Stimulated activated CD8-positive, alpha-beta memory T cell treated with anti-CD3 and anti-CD28 coated beads, Interleukin-12 subunit alpha, Interleukin-12 subunit beta, amount 100 ng/mL, for 24 hours (primary cell): ENCODE measurements around the gene OPCML.

Experiments used
- DNase-seq: peaks from one replicate; pipeline ENCODE4 v3.0.0-alpha.2; 2020; ENCODE audit errors: extremely low read depth

The OPCML gene

DNA sequence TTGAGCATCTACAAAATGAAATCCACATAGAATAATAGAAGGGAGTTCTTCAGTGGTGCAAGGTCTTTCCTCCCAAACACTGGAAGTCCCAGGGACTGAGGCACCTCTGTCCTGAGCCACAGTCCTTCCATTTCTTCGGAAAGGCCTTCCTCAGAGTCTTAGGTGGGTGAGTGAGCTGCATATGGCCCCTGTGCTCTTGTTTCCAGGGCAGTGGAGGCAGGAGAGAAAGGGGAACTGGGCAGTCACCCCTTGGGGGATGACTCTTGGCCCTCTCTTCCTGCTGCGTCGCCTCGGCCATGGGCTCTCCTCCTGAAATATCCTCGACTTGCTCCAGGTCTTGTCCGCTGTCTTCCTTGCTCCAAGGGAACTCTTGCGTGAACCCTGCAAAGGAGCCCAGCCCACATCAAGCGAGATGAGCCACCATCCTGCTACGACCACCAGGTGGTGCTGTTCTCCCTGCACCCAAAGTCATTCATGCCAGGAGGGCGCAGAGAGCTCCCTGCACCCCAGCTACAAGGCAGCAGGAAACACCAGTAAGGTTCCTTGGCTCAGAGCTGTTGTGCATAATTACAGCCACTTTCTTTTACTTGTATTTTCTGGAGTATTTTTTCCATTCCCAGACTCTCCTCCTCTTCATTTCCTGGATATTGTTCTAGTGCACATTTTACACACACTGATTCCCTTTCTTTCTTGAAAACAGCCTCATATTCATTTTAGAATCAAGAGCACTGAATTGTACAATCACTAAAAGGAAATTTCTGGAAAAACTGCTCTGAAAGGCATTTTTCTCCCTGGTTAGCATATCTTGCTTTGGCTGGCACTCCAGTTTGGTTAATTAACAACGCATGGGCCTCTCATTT lies 397.8 kb downstream of the OPCML start:
- DNase-seq, result peak; percentile 3

DNA sequence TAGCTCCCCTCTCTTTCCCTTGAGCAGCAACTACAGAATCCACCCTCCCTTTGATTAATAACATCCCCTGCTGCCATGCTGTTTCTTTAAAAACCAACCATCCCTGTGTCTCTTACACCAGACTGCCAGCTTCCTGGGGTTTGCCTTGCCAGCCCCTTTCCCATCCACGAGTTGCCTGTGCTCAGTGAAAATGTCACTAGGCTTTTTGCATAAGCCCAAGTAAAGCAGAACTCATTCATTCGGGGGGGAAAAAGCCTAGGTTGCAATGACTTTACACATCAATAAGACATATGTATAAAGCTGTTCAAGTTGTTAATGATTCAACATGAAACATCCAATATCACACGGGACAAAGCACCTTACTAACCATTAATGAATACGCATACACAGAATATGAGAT lies 398.7 kb downstream of the OPCML start:
- no peak for DNase-seq

DNA sequence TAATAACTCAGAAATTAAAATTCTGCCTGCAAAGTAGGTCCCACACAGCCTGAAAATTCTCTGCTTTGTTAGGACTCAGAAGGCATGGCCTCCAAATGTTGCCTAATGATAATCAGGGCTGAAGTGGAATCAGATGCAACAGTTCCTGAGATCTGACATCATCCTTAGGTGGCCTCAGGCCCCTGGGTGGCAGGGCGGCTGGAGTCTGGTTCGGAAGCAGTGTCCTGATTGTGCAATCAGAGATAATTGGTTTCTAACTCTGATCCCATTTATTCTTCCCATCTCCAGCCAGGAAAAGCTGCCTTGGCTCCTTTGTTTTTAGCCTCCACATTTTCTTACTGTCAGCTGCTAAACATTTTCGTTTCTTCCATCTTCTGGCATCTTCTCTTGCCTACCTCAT lies 399.3 kb downstream of the OPCML start:
- DNase-seq, result no peak

DNA sequence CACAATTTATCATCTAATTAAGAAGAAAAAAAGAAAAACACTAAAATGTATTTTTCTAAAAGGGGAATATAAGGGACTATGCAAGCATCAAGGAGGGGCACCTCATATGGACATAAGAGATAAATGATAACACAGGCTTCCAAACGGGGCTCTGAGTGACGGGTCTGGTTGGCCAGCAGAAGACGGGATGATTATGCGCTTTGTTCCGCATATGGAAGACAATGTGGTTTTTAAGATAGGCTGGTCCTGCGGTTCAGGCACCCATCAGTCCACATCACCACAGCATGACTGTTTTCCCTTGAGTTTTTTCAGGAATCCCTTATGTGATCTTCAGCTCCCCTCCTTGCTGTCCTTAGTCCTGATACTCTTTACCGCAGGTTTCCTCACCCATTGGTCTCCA lies 404.6 kb downstream of the OPCML start:
- no peak for DNase-seq

DNA sequence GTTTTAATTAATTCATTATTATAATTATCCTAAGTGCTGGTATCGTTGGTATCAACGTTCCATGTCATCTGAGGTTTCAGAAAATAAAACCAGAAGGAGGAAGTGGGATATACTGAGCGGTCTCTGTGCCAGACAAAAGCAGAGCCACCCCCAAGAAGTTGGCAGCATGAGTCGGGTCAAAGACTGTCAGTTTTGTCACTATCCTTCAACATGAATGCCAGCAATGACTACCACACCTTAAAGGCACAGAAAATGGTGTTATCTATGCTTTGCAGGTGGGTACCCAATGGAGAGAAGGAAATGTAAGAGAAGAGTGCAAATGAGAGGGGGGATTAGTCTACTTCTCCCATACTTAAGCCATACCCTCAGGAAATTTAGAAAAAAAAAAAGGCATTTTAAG lies 408.5 kb downstream of the OPCML start:
- no peak for DNase-seq

DNA sequence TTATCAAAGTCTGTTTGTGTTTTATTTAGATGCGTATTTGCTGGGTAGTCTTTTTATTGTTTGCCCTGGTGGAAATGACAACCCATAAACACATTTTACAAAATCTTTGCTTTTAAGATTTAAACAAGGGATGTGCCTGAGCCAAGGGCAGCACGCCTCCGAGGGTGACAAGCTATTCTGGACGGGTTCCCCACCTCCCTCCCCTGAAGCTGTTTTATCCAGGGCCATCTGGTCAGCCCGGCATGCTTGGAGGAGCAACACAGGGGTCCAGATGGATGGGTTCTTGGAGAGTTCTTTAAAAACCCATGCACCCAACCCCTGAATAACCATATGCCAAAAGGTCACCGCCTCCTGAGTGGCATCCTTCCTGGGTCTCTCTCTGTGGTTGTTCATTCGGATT lies 408.9 kb downstream of the OPCML start:
- DNase-seq, result no peak

DNA sequence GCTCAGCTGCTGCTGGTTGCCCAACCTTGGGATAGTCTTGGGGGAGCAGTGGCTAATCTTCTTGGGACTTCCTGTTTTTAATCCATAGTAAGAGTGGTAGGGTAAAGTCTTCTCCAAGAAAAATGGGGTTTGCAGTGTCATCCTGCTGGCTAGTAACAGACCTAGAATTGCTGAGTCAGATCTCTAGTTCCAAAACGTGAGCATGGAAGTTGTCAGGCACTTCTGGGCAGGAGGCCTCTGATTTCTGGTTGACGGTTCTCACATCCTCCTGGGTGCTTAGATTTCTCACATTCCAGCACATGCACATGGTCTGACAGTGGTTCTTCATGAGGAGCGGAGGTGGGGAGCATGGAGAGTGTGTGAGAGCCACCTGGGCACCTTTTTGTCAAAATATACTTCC lies 410.0 kb downstream of the OPCML start:
- no peak for DNase-seq

DNA sequence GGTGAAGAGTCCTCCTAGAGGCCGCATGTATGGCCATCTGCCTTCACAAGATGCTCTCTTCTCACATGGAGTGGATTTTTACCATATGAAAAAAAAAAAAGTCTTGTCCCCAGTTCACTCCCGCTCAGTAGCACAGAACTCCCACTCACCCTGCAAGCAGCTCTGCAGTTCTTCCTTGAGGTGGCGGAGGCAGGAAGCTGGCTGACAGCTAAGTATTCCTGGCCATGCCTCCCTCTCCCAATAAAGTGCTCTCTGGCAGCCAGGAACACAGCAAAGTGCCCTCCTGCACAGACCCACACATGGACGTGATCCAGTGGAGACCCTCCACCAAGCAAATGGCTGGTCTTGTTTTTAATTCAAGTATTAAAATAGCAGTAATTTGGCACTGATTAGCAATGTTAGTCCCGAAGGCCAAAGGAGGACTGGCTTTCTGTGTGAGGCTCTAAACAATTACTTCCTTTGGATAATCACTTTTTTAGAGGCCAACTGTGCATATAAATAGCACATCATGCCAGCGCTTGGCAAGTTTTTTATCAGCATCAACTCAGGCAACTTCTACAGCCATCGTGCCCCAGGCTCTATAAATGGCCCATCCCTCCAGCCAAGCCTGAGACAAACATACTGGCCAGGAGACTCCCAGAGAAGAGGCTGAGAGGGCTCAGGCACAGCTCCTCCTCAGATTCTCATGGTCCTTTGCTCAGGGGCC lies 413.6 kb downstream of the OPCML start:
- DNase-seq, result no peak

DNA sequence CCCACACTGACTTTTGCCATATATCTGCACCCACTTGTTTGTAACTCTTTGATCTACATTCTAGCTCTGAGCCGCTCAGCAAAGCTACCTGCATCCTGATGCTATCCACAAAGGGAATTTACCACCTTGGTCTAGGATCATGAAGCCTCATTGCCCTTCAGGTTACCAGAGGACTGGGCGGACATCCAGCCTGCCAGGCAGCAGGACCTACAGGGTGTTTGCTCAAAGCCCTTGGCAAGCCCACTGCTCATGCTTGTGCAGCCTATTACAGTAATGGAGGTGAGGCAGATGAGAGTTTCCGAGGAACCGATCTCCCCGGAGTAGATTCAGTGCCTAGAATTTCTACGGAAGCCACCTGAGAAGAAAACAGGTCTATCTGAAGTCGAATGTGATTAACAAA lies 417.2 kb downstream of the OPCML start:
- no peak for DNase-seq

DNA sequence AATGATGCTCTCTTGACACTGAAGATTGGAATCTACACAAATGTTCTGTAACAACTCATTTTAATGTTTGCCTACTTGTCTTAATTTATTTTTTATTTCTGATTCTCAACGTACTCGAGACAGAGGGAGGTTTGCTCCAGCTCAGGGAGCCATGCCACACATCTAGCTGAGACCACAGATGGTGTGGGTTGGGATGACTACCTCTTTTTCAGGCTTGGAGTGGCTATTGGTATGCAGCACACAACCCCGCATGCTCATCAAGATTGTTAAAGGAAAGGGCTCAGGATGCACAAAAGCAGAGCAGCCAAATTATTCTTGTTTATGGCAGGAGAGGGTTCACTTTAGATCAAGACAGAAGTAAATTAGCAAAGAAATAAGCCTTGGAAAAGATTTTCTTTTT lies 424.5 kb downstream of the OPCML start:
- no peak for DNase-seq

DNA sequence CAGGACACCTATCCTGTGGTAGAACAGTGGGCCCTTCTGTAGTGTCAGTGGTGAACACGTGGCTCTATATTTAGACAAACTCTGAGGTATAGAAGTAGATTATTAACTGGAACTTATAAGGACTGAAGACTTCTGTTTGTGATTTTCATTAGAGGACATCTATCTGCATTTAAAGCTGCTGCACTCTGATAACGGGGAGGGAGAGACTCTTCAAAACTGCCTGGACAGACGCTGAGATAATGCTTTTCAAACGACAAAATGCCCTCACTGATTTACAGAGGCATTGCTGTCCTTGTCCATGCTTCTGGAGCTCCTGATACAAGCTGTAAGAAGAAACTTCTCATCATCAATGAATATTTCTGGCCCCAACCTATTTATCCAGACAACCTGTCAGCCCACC lies 425.2 kb downstream of the OPCML start:
- DNase-seq, result no peak

DNA sequence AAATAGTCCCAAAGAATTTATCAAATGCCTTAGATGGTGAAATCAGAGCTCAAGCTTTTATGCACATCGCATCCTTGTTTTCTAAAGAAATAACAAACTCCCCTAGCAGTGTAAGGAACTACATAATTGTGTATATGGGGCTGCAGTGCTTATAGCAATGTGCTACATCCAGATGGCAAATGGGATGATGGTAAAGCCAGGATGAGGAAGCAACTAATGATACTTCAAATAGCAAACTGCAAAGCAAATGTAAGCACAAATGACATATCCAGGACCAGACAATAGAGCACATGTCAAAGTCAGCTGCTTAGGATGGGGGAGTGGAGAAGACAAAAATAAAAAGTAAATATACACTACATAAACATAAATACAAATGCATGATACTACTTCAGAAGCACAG lies 425.9 kb downstream of the OPCML start:
- DNase-seq, result no peak

DNA sequence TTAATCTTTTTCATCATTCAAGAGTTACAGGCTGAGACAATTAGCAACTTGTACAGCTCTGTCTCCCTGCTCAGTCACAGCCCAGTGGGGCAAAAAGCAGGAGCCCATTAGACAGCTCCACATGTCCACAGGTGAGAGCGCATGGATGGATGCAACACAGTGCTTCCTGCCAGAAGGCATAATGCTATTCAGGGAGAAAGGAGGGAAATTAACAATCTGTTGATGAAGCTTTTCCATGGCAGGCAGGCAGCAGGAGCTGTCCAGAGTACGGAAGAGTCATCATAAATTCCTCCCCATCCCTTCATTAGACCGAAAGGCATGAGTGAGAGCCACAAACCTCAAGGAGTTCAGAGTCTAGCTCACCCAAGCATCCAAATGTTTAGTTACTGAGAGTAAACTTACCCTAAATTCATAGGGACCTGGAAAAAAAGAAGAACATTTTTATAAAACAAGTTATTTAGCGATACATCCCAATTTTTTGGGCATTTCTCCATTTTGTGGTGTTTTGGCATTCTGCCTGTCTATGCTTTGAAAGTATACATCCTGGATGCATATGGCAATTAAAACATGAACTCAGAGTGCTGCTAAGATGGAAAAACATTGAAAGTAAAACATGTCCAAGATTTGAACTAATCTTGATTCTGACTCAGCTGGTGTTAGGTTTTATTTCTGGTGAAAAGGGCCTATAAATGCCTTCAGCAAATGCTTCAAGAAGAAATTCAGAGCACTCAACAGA lies 428.1 kb downstream of the OPCML start:
- no peak for DNase-seq

DNA sequence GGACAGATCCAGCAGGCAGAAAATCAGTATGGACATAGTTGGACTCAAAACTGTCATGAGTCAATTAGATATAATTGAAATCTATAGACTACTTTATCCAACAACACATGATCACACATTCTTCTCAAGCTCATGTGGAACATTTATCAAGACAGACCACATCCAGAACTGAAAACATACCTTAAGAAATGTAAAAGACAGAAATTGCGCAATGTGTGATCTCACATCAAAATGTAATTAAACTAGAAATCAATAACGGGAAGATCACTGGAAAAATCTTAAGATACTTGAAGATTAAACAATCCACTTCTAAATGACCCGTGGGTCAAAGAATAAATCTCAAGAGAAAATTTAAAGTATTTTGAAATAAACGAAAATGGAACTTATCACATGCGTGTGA lies 435.3 kb downstream of the OPCML start:
- DNase-seq, result no peak

DNA sequence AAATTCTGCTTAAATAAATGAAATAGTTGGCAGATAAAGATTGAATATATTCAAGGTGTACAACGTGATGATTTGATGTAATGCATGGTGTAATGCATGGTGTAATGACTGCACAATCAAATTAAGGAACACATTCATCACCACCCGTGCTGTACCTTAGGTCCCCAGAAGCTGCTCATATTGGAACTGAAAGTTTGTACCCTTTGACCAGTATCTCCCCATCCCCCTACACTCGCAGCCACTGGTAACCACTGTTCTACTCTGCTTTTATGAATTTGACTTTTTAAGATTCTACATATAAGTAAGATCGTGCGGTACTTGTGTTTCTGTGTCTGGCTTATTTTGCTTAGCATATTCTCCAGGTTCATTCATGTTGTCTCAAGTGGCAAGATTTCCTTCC lies 445.8 kb downstream of the OPCML start:
- DNase-seq, result no peak

DNA sequence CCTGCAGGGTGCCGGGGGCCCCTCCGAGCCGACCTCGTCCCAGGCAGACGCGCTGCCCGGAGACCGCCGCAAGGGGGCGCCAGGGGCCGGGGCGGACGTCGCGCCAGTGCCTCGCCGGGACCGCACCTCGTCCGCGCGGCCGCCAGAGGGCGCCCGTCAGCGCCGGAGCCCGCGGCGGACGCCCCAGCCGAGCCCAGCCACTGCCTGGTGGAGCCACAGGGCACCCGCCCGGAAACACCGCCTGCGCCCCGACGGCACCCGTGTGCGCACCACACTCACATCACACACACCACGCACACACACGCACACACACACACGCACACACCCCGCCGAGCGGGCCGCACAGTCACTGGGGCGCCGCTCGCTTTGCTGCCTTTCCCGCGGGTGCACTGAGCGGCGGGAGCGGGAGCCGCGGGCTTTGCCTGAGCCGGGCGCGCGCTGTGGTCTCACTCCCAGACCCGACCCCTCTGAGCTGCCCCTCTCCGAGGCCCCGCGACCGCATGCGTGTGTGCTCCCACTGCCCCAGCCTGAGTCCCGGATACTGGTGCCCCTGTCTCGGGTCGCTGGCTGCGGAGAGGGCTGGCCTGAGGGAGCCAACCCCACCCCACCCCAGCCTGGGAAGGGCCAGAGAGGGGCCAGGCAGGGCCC lies 449.3 kb downstream of the OPCML start:
- peak; percentile 15 for DNase-seq

DNA sequence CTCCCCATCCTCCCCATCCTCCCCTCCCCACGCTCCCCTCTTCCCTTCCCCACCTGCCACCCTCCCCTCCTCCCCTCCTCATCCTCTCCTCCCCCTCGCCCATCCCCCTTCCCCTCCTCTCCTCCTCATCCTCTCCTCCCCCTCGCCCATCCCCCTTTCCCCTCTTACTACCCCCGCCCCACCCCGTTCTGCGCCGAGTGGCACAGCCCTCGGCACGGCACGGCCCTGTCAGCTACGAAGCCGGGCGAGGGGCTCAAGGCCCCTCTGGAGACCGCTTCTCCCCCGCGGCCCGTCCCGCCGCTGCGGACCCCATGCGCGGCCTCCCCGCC lies 449.9 kb downstream of the OPCML start:
- no peak for DNase-seq

DNA sequence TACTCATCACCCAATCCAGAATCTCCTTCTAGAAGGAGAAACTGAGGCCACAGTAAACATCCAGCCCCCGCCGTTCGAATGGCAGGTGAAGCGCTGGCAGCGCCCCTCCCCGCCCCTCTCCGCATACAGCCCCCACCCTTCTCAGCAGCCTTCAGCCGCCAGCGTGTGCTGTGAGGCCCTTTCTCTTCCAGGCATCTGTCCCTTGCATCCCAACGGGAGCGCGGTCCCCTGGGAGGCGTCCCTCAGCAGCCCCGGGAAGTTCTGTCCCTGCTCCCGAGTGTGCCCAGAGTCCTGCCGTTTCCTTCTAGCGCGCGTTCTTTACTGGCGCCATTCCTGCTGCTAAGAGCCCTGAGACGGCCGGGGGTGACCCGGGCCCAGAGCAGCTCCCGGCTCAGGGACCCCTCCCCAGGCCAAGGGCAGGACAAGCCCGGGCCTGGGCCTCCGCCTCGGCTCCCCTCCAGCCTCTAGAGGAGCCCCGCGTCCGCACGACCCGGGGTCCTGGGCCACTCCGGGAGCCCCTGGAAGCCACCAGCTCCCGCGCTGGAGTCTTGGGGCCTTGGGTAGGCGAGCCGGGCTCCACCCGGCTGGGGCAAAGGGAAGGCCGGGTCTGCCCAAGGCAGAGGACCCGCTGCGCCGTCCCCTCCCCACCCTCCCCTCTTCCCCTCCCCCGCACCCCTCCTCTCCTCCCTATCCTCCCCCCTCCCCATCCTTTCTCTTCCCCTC lies 450.4 kb downstream of the OPCML start:
- DNase-seq, result no peak

DNA sequence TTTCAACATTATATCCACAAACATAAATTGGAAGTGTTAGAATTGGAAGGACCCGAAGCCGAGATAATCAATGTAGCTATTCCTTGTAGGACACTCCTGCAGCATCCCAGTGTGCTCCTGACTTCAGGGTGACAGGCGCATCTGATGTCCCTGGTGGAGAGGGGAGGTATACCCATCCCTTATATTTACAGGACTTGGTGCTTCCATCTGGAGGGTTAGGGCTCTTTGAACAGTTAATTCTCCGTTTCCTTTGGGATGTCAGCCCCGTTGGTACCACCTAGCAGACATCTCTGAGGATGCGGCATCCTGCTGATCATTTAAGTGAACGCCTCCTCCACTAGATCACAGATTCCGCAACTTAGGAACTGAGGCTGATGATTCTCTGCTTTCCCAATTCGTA lies 451.3 kb downstream of the OPCML start:
- DNase-seq, result no peak

DNA sequence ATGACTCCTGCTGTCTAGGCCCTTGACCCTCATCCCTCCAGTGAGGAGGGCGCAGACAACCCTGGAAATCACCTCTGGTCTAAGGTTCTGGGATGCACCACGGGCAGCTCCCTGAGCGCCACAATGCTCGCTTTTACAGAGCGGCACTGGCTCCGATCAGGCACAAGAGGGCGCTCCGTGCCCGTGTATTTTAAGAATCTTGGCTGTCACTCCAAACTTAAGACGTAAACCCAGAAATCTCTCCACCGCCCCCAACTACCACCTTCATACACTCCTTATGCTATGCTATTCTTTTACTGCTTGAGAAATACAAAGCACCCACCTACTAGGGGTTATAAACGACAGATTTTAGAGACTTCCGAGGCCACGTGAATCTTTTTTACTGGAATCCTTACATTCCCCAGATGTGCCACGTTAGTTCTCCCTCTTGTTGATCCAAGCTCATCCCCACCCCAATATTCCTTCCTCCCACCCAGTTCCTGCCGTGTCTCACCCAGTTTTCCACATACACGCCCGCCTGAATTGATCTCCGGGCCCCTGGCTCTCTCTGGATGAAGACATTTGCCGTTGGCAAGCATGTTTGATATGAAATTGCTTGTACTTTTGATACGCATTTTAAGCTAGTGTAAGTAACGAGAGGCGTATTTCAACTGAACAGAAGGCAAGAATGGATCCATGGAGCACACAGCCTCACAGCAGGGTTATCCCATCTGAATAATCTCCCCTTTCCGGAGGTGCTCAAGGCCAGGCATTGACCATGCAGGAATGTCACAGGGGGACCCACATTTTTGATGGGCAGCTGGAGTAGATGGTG lies 453.5 kb downstream of the OPCML start:
- DNase-seq, result no peak

DNA sequence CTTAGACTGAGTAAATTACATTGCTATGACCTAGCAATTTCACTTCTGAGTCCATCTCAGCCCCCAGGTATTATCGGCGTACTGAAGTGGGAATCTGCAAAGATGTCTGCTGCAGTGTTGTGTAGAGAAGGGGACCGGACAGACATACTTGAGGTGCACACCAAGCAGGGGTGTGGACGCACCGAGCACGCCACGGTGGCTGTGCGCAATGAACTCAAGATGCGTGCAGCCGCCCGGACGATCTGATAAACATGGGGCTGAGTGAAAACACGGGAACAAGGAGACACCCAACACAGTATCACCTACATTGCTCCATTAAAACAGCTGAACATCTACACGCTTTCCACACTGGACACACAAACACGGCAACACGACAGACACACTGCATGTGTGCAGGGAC lies 454.3 kb downstream of the OPCML start:
- no peak for DNase-seq
